GM18526 (cell line): ENCODE measurements around the gene TSC2.

ENCODE experiments used
- POLR2A ChIP-seq: IDR thresholded peaks from 3 replicates; pipeline ENCODE4 v1.6.1; 2011; ENCODE audit not compliant: insufficient read length; ENCODE audit errors: extremely low read depth

Gene TSC2

GRCh38 chr16:2035431-2036199 lies 12.2 kb upstream of the TSC2 start:
- no peak for TF ChIP-seq POLR2A

- TF ChIP-seq POLR2A: no peak
Measured at GRCh38 chr16:2036200-2036966, 11.4 kb upstream of the TSC2 start.

- TF ChIP-seq POLR2A: no peak
Measured at GRCh38 chr16:2037115-2037514, 10.7 kb upstream of the TSC2 start.

GRCh38 chr16:2037647-2038381 lies 10.0 kb upstream of the TSC2 start:
- no peak for TF ChIP-seq POLR2A

GRCh38 chr16:2038382-2039231 lies 9.2 kb upstream of the TSC2 start:
- TF ChIP-seq POLR2A: no peak

DNA sequence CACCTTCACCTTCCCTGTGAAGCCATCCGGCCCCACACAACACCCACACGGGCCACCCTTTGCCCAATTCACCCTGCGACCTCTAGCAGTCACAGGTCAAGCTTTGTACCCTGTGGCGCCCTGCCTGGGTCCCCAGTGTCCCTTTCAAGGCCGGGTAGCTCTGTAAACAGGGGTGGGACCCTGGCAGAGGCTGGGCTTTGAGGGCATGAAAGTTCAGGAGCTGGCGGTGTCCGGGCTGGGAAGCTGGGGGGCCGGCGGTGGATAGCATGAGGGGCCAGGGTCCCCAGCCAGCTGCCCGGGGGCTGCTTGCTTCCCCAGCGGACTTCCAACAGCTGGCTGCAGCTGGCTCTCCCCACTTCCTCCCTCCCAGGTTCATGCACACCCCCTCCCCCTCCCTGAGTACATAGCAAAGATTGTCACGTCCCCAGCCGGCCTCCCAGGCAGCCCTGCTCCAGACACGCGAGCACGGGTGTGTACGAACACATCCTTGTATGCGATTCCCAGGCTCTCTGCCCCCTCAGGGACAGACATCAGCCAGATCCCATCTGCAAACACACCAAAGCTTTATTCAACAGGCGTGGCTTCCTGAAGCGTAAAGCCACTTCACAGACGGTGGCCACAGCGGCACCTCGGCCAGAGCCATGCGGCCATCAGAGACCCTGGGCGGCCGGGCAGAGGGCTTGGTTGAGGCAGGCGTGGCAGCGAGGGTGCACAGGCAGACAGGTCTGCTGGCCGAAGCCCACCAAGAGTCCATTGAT lies 8.3 kb upstream of the TSC2 start:
- TF ChIP-seq POLR2A: no peak

- TF ChIP-seq POLR2A: no peak
Measured at GRCh38 chr16:2040041-2040786, 7.6 kb upstream of the TSC2 start.

DNA sequence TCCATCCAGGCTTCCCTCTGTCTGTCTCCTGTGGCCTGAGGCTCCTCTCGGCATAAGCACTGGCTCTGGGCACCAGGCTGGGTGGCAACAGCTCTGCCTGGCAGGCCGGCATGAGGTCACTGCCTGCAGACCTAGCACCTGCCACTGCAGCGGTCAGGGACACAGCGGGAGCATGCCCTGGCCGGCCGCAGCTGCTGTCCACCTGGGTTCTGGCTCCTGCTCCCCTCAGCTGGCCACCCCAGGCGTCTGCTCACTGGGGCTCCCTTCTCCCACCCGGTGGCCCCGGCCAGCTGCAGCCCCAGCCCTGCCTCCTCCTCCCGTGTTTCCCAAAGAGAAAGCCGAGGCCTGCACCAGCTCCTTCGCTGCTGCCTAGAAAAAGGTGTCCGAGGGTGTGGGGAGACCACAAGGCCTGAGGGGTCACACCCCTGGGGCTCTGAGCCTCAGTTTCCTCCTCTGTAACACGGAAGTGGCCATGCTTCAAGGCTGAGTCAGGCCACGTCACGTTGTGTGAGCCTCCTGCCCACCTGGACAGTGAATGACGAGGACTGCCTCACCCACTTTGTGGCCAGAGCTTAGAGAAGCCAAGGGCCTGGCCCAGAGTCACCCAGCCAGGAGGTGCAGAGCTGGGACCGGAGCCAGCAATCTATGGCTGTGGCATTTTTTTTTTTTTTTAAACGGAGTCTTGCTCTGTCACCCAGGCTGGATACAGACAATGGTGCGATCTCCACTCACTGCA lies 6.8 kb upstream of the TSC2 start:
- TF ChIP-seq POLR2A: no peak

- no peak for TF ChIP-seq POLR2A
Measured at GRCh38 chr16:2042171-2042985, 5.4 kb upstream of the TSC2 start.

DNA sequence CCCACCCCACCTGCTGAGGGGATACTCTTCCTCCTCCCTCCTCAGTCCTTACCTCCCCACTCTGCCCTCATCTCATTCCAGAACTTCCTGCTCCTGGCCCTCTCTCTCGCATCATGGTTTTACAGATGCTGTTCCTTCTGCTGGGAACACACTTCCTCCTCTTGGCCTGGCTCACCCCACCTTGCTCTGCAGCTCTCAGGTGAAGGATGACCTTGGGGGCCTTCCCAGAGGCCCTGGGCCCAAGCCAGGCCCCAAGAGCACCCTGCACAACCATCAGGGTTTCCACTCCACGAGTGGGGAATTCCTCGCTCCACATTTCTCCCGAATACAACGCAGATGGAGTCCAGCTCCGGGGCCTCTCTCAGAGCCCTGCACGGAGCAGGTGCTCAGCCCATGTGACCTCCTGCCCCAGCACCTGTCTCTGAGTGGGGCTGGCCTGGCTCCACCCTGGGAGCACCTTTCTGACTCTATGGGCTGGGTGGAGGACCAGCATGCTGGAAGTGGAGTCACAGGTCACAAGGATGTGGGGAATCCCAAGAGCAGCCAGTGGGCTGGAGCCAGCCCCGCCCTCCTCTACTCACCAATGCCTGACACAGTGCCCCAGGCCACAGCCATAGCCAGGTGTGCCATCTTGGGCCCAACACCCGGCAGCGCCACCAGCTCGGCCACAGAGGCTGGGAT lies 4.7 kb upstream of the TSC2 start:
- TF ChIP-seq POLR2A: no peak

DNA sequence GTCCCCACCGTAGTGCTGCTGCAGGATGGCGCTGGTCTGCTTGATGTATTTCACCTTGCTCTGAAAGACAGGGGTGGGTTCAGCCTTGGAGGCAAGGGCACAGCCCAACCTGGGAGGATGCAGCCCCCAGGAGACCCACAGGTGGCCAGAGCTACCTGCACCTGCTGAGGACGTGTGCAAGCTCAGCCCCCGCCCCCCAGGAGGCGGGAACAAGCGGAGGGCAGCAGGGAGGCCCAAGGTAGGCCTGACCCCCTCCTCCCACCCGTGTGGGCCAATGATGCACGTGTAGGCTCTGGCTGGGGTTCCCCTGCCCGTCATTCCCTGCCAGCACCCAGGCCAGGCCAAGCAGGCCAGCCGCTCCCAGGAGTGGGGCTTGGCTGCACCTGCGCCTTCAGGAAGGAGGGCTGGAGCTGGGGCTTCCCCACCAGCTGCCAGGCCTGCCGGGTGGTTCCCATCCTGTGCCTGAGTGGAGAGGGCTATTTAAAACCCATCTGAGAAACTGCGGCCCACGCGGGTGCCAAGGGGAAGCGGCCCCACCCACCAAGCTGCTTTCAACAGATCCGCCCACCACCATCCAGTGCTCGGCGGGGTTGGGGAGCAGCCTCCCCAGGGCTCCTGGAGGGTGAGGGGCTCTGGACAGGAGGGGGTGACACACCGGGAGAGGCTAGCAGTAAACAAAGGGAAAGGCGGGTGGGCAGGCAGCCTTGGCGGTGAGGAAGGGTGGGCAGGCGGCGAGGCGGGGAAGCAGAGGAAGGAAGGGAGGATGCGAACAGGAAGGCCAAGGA lies 3.9 kb upstream of the TSC2 start:
- TF ChIP-seq POLR2A: no peak

- no peak for TF ChIP-seq POLR2A
Measured at GRCh38 chr16:2044541-2044940, 3.2 kb upstream of the TSC2 start.
